ENCODE data around the gene DNASE1L3.

DNA sequence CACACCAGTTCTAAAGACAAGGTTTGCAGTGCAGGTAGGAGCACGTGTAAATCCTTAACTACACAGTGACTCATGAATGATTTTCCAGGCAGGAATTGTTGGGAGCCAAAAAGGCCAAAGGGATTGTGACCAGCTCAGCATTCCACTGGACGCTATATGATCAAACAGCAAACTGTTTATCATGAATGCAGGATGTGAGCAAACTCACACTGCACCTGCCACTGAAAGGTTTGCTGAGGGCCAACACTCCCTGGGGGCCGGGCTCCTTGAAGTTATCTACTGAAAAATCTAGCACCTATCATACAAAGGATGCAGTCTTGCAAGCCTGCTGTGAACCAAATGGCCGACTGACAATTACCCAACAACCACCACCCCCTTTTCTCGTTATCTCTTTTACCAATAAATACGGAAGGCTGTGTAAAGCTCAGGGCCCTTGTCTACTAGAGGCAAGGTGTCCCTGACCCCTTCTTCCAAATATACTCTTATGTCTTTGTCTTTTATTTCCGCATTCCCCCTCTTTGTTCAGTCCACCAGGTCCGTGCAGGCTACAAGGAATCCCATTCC is 11.5 kb upstream of the DNASE1L3 start:
- TF ChIP-seq, protein P1, sequence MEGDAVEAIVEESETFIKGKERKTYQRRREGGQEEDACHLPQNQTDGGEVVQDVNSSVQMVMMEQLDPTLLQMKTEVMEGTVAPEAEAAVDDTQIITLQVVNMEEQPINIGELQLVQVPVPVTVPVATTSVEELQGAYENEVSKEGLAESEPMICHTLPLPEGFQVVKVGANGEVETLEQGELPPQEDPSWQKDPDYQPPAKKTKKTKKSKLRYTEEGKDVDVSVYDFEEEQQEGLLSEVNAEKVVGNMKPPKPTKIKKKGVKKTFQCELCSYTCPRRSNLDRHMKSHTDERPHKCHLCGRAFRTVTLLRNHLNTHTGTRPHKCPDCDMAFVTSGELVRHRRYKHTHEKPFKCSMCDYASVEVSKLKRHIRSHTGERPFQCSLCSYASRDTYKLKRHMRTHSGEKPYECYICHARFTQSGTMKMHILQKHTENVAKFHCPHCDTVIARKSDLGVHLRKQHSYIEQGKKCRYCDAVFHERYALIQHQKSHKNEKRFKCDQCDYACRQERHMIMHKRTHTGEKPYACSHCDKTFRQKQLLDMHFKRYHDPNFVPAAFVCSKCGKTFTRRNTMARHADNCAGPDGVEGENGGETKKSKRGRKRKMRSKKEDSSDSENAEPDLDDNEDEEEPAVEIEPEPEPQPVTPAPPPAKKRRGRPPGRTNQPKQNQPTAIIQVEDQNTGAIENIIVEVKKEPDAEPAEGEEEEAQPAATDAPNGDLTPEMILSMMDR (IDR thresholded peaks at IDR 0.05; ENCODE audit: insufficient read depth, low read length, poor library complexity, severe bottlenecking), result no peak
- TF ChIP-seq EZH2phosphoT487 (conservative IDR thresholded peaks at IDR 0.05; ENCODE audit: low read length), result no peak
